GM12878 (cell line): ENCODE data around the gene TMEM40. TPM values are rescaled to one million over a fixed set of nuclear protein-coding genes. Genes with fewer than 3 reads are reported as not detected.

ENCODE experiments used
- ATAC-seq: fragments of 200-7000 bp; cut with Tn5 transposase; 3 replicates; pipeline ENCODE4 v1.9.1; 2020; ENCODE audit warnings: mild to moderate bottlenecking, moderate library complexity
- BruUV-seq: library from RNA; stranded (reverse); fragments of 400-500 nt; replicated peaks from 2 replicates; lab custom pipeline; 2021; lab: Mats Ljungman, UMichigan
- CTCF ChIA-PET: fragments of 300-600 bp; sonication (Branson Sonifier 250); formaldehyde crosslinking; extraction: SDS; loops from one replicate; lab custom pipeline; 2021; ENCODE audit warnings: inconsistent platforms; lab: Yijun Ruan, JAX
- POLR2A ChIA-PET: fragments of 350-600 bp; formaldehyde crosslinking; extraction: SDS; loops from one replicate; lab custom pipeline; 2021; ENCODE audit warnings: inconsistent platforms; lab: Charles Lee
- RAD21 ChIA-PET: fragments of 300-600 bp; sonication (Branson Sonifier 250); formaldehyde crosslinking; loops from one replicate; lab custom pipeline; 2023; ENCODE audit warnings: antibody characterized with exemption; ENCODE audit not compliant: unreplicated experiment; lab: Charles Lee
- SMC1A ChIA-PET: fragments of 300-600 bp; sonication (Branson Sonifier 250); formaldehyde crosslinking; loops from one replicate; lab custom pipeline; 2023; ENCODE audit not compliant: unreplicated experiment, uncharacterized antibody; lab: Charles Lee
- DNase-seq: peaks from one replicate; pipeline ENCODE4 v3.0.0-alpha.2; 2011; ENCODE audit warnings: low read depth, low spot score
- FAIRE-seq: peaks from 3 replicates; lab custom pipeline; 2011; peaks lifted over from hg19 to GRCh38; lab: Jason Lieb, UNC
- H2AFZ ChIP-seq: 2 replicates; pipeline ENCODE4 v1.6.0; 2011; ENCODE audit warnings: low read depth, low read length, control low read depth; ENCODE audit not compliant: control insufficient read depth
- H3K27ac ChIP-seq: 2 replicates; pipeline ENCODE4 v1.5.1; 2011; ENCODE audit warnings: control low read depth; ENCODE audit not compliant: control insufficient read depth, insufficient read depth
- H3K27me3 ChIP-seq, 2 experiments: replicated peaks in 1 of 2; 2 replicates each; pipeline versions ENCODE4 v1.6.0 to v1.6.1; 2011; ENCODE audit warnings: low read length in 1 of 2; ENCODE audit not compliant: control insufficient read depth in 2 of 2, insufficient read depth in 2 of 2
- H3K36me3 ChIP-seq, 2 experiments: 2 replicates each; pipeline ENCODE4 v1.5.1; 2011; ENCODE audit warnings: low read length in 1 of 2; ENCODE audit not compliant: control insufficient read depth in 2 of 2, insufficient read depth in 2 of 2
- H3K4me1 ChIP-seq: 2 replicates; pipeline ENCODE4 v1.6.1; 2011; ENCODE audit warnings: mild to moderate bottlenecking, low read length, moderate library complexity, mixed read lengths; ENCODE audit not compliant: control insufficient read depth, insufficient read depth
- H3K4me2 ChIP-seq: 2 replicates; pipeline ENCODE4 v1.6.0; 2011; ENCODE audit warnings: control low read depth; ENCODE audit not compliant: control insufficient read depth, insufficient read depth
- H3K4me3 ChIP-seq: fragments of 200-600 bp; sonication (generic); 2 replicates; pipeline ENCODE4 v1.5.1; 2016
- H3K79me2 ChIP-seq: 2 replicates; pipeline ENCODE4 v1.6.0; 2011; ENCODE audit warnings: low read length; ENCODE audit not compliant: control insufficient read depth, insufficient read depth
- H3K9ac ChIP-seq: 2 replicates; pipeline ENCODE4 v1.8.0; 2011; ENCODE audit warnings: low read length, control low read depth, mixed read lengths; ENCODE audit not compliant: control insufficient read depth, insufficient read depth
- H3K9me3 ChIP-seq: replicated peaks from 3 replicates; pipeline ENCODE4 v1.5.1; 2011; ENCODE audit warnings: mild to moderate bottlenecking, low read length; ENCODE audit not compliant: control insufficient read depth, insufficient read depth
- H4K20me1 ChIP-seq: 2 replicates; pipeline ENCODE4 v1.6.0; 2011; ENCODE audit not compliant: control insufficient read depth, insufficient read depth
- ATF7 ChIP-seq: fragments of 450-650 bp; IDR thresholded peaks from 2 replicates; pipeline ENCODE4 v1.6.1; 2016; ENCODE audit warnings: low read depth, mild to moderate bottlenecking
- CHD2 ChIP-seq: IDR thresholded peaks from 2 replicates; pipeline ENCODE4 v1.6.1; 2011; ENCODE audit warnings: low read depth, low read length, improper control_type of control experiment, borderline replicate concordance
- FOXK2 ChIP-seq: fragments of 450-650 bp; IDR thresholded peaks from 2 replicates; pipeline ENCODE4 v1.6.1; 2017; ENCODE audit warnings: mild to moderate bottlenecking, moderate library complexity
- HDAC2 ChIP-seq: fragments of 200-600 bp; sonication (generic); IDR thresholded peaks from 2 replicates; pipeline ENCODE4 v1.6.1; 2017
- HSF1 ChIP-seq: fragments of 150-350 bp; IDR thresholded peaks from 2 replicates; pipeline ENCODE4 v1.6.1; 2014; ENCODE audit warnings: mild to moderate bottlenecking, low read depth, low read length
- IRF3 ChIP-seq: fragments of 450-650 bp; IDR thresholded peaks from 2 replicates; pipeline ENCODE4 v1.6.1; 2014; ENCODE audit warnings: mild to moderate bottlenecking
- MXI1 ChIP-seq: fragments of 150-350 bp; IDR thresholded peaks from 2 replicates; pipeline ENCODE4 v1.6.1; 2011; ENCODE audit warnings: low read depth, mild to moderate bottlenecking, inconsistent platforms, low read length, improper control_type of control experiment
- NFYB ChIP-seq: IDR thresholded peaks from 2 replicates; pipeline ENCODE4 v1.6.1; 2011; ENCODE audit warnings: low read depth, mild to moderate bottlenecking, low read length, improper control_type of control experiment, moderate library complexity; ENCODE audit not compliant: insufficient read depth
- NKRF ChIP-seq: fragments of 450-650 bp; conservative IDR thresholded peaks from 2 replicates; pipeline ENCODE4 v1.6.1; 2017; ENCODE audit warnings: mild to moderate bottlenecking, moderate library complexity
- RELA ChIP-seq: fragments of 450-650 bp; IDR thresholded peaks from 2 replicates; pipeline ENCODE4 v1.8.0; 2014; ENCODE audit warnings: borderline replicate concordance; ENCODE audit not compliant: partially characterized antibody
- STAT1 ChIP-seq: fragments of 450-650 bp; conservative IDR thresholded peaks from 2 replicates; pipeline ENCODE4 v1.6.1; 2014; ENCODE audit warnings: antibody characterized with exemption, mild to moderate bottlenecking
- SUZ12 ChIP-seq: fragments of 200-600 bp; sonication (generic); IDR thresholded peaks from one replicate; pipeline ENCODE4 v1.6.1; 2018; ENCODE audit warnings: antibody characterized with exemption, mild to moderate bottlenecking; ENCODE audit not compliant: unreplicated experiment
- ZBTB33 ChIP-seq: fragments of 450-650 bp; IDR thresholded peaks from 2 replicates; pipeline ENCODE4 v1.6.1; 2017; ENCODE audit warnings: mild to moderate bottlenecking
- ZNF384 ChIP-seq: IDR thresholded peaks from 2 replicates; pipeline ENCODE4 v1.6.1; 2012; ENCODE audit warnings: low read depth, mild to moderate bottlenecking, low read length, improper control_type of control experiment, borderline replicate concordance
- WGBS: methylation state at CpG from one replicate; pipeline ENCODE4 v1.1.6; 2016; ENCODE audit warnings: low lambda C conversion rate; ENCODE audit not compliant: insufficient replicate concordance, insufficient coverage; ENCODE audit errors: missing lambda C conversion rate; 5-methylcytosine and 5-hydroxymethylcytosine counted together
- in situ Hi-C: fragments of 300-500 bp; cut with MboI; formaldehyde crosslinking; loops from 9 replicates; pipeline ENCODE4 v1.14.3; 2018; ENCODE audit warnings: mixed read lengths
- intact Hi-C: fragments of 100-400 bp; cut with micrococcal nuclease; formaldehyde crosslinking; loops from one replicate; pipeline ENCODE4 v1.14.2; 2022; ENCODE audit not compliant: unreplicated experiment
- polyA plus RNA-seq, 11 experiments: library from polyadenylated mRNA; depleted of rRNA in 4 of 11; unstranded in 6 of 11; stranded (reverse) in 5 of 11; fragments of >200 nt; fragmentation: Nextera tagmentation in 4 of 11; fragmentation: Illumina TruSeq in 1 of 11; extraction: Ambion mirVana in 4 of 11; extraction: Trizol in 1 of 11; gene quantifications; 1 replicate in 1 of 11; 2 replicates in 10 of 11; pipeline versions ENCODE4 v1.2.1 to v1.2.3, GENCODE V29; 2011 to 2016; ENCODE audit warnings: inconsistent platforms in 2 of 11, missing spikeins in 2 of 11, low read depth in 1 of 11
- total RNA-seq, 4 experiments: library from RNA; depleted of rRNA in 3 of 4; stranded (reverse); fragments of >200 nt in 3 of 4; fragmentation: Illumina TruSeq in 1 of 4; extraction: Trizol in 1 of 4; gene quantifications; 2 replicates each; pipeline versions ENCODE4 v1.2.1 to v1.2.3, GENCODE V29; 2013 to 2021
- TF ChIP-seq, protein P1 (sequence below): fragments of 450-650 bp; formaldehyde crosslinking; IDR thresholded peaks from 2 replicates; pipeline ENCODE4 v1.4.0; 2020; ENCODE audit warnings: mild to moderate bottlenecking, moderate library complexity

TMEM40 gene
- total and polyA plus RNA-seq, 10 of the 15 experiments (the other 5 are each of a cell fraction or from before 2014, with no cell fraction given), result 0.10 to 0.46 (median 0.27) TPM; not detected in 3

DNA sequence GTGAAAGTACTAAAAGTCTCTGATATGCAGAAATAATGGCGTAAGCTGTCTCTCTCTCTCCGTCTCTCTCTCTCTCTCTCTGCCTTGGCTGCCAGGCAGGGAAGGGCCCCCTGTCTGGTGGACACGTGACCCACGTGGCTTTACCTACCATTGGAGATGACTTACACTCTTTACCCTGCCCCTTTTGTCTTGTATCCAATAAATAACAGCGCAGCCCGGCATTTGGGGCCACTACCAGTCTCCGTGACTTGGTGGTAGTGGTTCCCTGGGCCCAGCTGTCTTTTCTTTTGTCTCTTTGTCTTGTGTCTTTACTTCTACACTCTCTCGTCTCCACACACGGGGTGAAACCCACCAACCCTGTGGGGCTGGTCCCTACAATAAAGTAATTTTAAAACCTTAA is 12.2 kb upstream of the TMEM40 start:
- in situ Hi-C loops (no loop called here), intact Hi-C loops (no loop called here)
- H3K4me2 ChIP-seq, result no peak overlapping the region
- TF ChIP-seq ZNF384, result no peak
- no peak for TF ChIP-seq NKRF
- TF ChIP-seq HSF1, result no peak
- no peak for TF ChIP-seq IRF3
- no peak for TF ChIP-seq SUZ12
- no peak for TF ChIP-seq STAT1
- no peak for TF ChIP-seq CHD2
- TF ChIP-seq, protein P1, sequence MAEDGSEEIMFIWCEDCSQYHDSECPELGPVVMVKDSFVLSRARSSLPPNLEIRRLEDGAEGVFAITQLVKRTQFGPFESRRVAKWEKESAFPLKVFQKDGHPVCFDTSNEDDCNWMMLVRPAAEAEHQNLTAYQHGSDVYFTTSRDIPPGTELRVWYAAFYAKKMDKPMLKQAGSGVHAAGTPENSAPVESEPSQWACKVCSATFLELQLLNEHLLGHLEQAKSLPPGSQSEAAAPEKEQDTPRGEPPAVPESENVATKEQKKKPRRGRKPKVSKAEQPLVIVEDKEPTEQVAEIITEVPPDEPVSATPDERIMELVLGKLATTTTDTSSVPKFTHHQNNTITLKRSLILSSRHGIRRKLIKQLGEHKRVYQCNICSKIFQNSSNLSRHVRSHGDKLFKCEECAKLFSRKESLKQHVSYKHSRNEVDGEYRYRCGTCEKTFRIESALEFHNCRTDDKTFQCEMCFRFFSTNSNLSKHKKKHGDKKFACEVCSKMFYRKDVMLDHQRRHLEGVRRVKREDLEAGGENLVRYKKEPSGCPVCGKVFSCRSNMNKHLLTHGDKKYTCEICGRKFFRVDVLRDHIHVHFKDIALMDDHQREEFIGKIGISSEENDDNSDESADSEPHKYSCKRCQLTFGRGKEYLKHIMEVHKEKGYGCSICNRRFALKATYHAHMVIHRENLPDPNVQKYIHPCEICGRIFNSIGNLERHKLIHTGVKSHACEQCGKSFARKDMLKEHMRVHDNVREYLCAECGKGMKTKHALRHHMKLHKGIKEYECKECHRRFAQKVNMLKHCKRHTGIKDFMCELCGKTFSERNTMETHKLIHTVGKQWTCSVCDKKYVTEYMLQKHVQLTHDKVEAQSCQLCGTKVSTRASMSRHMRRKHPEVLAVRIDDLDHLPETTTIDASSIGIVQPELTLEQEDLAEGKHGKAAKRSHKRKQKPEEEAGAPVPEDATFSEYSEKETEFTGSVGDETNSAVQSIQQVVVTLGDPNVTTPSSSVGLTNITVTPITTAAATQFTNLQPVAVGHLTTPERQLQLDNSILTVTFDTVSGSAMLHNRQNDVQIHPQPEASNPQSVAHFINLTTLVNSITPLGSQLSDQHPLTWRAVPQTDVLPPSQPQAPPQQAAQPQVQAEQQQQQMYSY (CRISPR knock-in tag), result no peak
- no peak for TF ChIP-seq ATF7
- no peak for TF ChIP-seq NFYB
- no peak for TF ChIP-seq FOXK2
- no peak for TF ChIP-seq HDAC2
- no peak for TF ChIP-seq RELA
- TF ChIP-seq ZBTB33, result no peak
- no peak for TF ChIP-seq MXI1

More for the DNA sequence above, 12.2 kb upstream of the TMEM40 start:
- no peak overlapping the region for H2AFZ ChIP-seq
- FAIRE-seq, result no peak
- SMC1A ChIA-PET, result no interaction called here
- WGBS, result 34% methylated on average over 9 of the region's 9 CpGs
- H3K27ac ChIP-seq, result no peak overlapping the region
- DNase-seq, result no peak
- RAD21 ChIA-PET, result no interaction called here
- peaks cover 7% of the 10 kb centered on the region; the same call in 2 of the 3 replicates for H3K9me3 ChIP-seq
- POLR2A ChIA-PET, result no interaction called here
- H3K4me1 ChIP-seq, result no peaks in the 10 kb centered on the region
- H3K79me2 ChIP-seq, result no peaks in the 10 kb centered on the region
- H3K4me3 ChIP-seq, result no peak overlapping the region
- no peaks in the 10 kb centered on the region for H3K27me3 ChIP-seq
- BruUV-seq, result no TSS peak
- CTCF ChIA-PET, result no interaction called here
- H4K20me1 ChIP-seq, result no peaks in the 10 kb centered on the region
- ATAC-seq, result no peak
- H3K9ac ChIP-seq, result no peak overlapping the region
- H3K36me3 ChIP-seq, result no peaks in the 10 kb centered on the region
